Liver (tissue), 9 donors: Measurements from ENCODE around the gene APBA1. TPM values are rescaled to one million over a fixed set of nuclear protein-coding genes. Genes with fewer than 3 reads are reported as not detected.

Experiments
- DNase-seq: peaks from one replicate; pipeline ENCODE4 v3.0.0-alpha.2; 2017; ENCODE audit warnings: low spot score
- H3K27ac ChIP-seq, 2 donors: one replicate each; pipeline ENCODE4 v1.7.0; 2013; ENCODE audit warnings: inconsistent platforms in 2 of 2, low read length in 2 of 2, control low read depth in 1 of 2, low read depth in 1 of 2, mild to moderate bottlenecking in 1 of 2
- H3K27me3 ChIP-seq, 4 donors: one replicate each; pipeline versions ENCODE4 v1.6.1 to v1.7.0; 2013; ENCODE audit warnings: low read length in 3 of 4, inconsistent platforms in 1 of 4, mild to moderate bottlenecking in 1 of 4, moderate library complexity in 1 of 4; ENCODE audit not compliant: control insufficient read depth in 4 of 4, insufficient read depth in 4 of 4
- H3K36me3 ChIP-seq, 4 donors: one replicate each; pipeline versions ENCODE4 v1.6.1 to v1.7.0; 2013; ENCODE audit warnings: low read length in 3 of 4, mild to moderate bottlenecking in 3 of 4, low read depth in 1 of 4, moderate library complexity in 1 of 4; ENCODE audit not compliant: control insufficient read depth in 4 of 4, insufficient read depth in 3 of 4
- H3K4me1 ChIP-seq, 4 donors: one replicate each; pipeline versions ENCODE4 v1.6.1 to v1.7.0; 2013; ENCODE audit warnings: low read length in 3 of 4, mild to moderate bottlenecking in 3 of 4, moderate library complexity in 1 of 4; ENCODE audit not compliant: control insufficient read depth in 4 of 4, insufficient read depth in 4 of 4
- H3K4me3 ChIP-seq, 3 donors: one replicate each; pipeline versions ENCODE4 v1.6.1 to v1.7.0; 2013; ENCODE audit warnings: low read length in 3 of 3, control low read depth in 1 of 3, low read depth in 1 of 3, mild to moderate bottlenecking in 1 of 3
- H3K9ac ChIP-seq, 2 donors: one replicate each; pipeline ENCODE4 v1.7.0; 2013; ENCODE audit warnings: low read length in 2 of 2, mild to moderate bottlenecking in 2 of 2, moderate library complexity in 2 of 2, control low read depth in 1 of 2, low read depth in 1 of 2
- H3K9me3 ChIP-seq, 4 donors: one replicate each; pipeline versions ENCODE4 v1.6.1 to v1.7.0; 2013; ENCODE audit warnings: low read length in 3 of 4; ENCODE audit not compliant: control insufficient read depth in 4 of 4
- EGR1 ChIP-seq, 2 donors: IDR thresholded peaks; 2 replicates each; pipeline ENCODE4 v1.6.1; 2016 to 2018; ENCODE audit warnings: antibody characterized with exemption in 2 of 2, low read depth in 2 of 2
- FOXA1 ChIP-seq: IDR thresholded peaks from 2 replicates; pipeline ENCODE4 v1.6.1; 2016; ENCODE audit warnings: antibody characterized with exemption
- FOXA2 ChIP-seq: IDR thresholded peaks from 2 replicates; pipeline ENCODE4 v1.6.1; 2016; ENCODE audit warnings: antibody characterized with exemption
- GABPA ChIP-seq, 2 donors: IDR thresholded peaks in 1 of 2; conservative IDR thresholded peaks in 1 of 2; 2 replicates each; pipeline ENCODE4 v1.6.1; 2016; ENCODE audit warnings: antibody characterized with exemption in 2 of 2, mild to moderate bottlenecking in 1 of 2, moderate library complexity in 1 of 2
- HNF4A ChIP-seq, 2 donors: conservative IDR thresholded peaks; 2 replicates each; pipeline ENCODE4 v1.6.1; 2016; ENCODE audit warnings: antibody characterized with exemption in 2 of 2, mild to moderate bottlenecking in 2 of 2
- HNF4G ChIP-seq: IDR thresholded peaks from 2 replicates; pipeline ENCODE4 v1.6.1; 2016; ENCODE audit warnings: antibody characterized with exemption
- JUND ChIP-seq, 2 donors: IDR thresholded peaks; 2 replicates each; pipeline ENCODE4 v1.6.1; 2016; ENCODE audit warnings: antibody characterized with exemption in 2 of 2
- NR2F2 ChIP-seq: IDR thresholded peaks from 2 replicates; pipeline ENCODE4 v1.6.1; 2016; ENCODE audit warnings: antibody characterized with exemption
- RAD21 ChIP-seq, 2 donors: IDR thresholded peaks; 2 replicates each; pipeline ENCODE4 v1.6.1; 2016; ENCODE audit warnings: antibody characterized with exemption in 2 of 2, mild to moderate bottlenecking in 2 of 2
- RXRA ChIP-seq, 2 donors: IDR thresholded peaks; 2 replicates each; pipeline ENCODE4 v1.6.1; 2017 to 2018; ENCODE audit warnings: antibody characterized with exemption in 2 of 2, mild to moderate bottlenecking in 1 of 2
- SP1 ChIP-seq: IDR thresholded peaks from 2 replicates; pipeline ENCODE4 v1.6.1; 2018; ENCODE audit warnings: antibody characterized with exemption, mild to moderate bottlenecking
- TAF1 ChIP-seq: conservative IDR thresholded peaks from 2 replicates; pipeline ENCODE4 v1.6.1; 2016; ENCODE audit warnings: antibody characterized with exemption, mild to moderate bottlenecking
- YY1 ChIP-seq: IDR thresholded peaks from 2 replicates; pipeline ENCODE4 v1.6.1; 2016; ENCODE audit warnings: antibody characterized with exemption, mild to moderate bottlenecking
- WGBS: extraction: QIAGEN DNeasy Blood & Tissue Kit; methylation state at CpG from one replicate; pipeline ENCODE4 v1.1.7; 2013; 5-methylcytosine and 5-hydroxymethylcytosine counted together
- polyA plus RNA-seq, 2 donors: library from polyadenylated mRNA; stranded (reverse) in 1 of 2; unstranded in 1 of 2; fragments of 200-250 nt in 1 of 2; fragments of >200 nt in 1 of 2; fragmentation: Nextera tagmentation in 1 of 2; extraction: Ambion mirVana in 1 of 2; gene quantifications; one replicate each; pipeline versions ENCODE4 v1.2.1 to v1.2.3, GENCODE V29; 2013 to 2015
- total RNA-seq, 2 donors: library from RNA; depleted of rRNA; stranded (reverse); fragments of >200 nt; gene quantifications; one replicate each; pipeline ENCODE4 v1.2.3, GENCODE V29; 2014
- TF ChIP-seq, protein P1 (sequence below): fragments of 150-350 bp; IDR thresholded peaks from 2 replicates; pipeline ENCODE4 v1.5.1; 2017; ENCODE audit warnings: improper control_type of control experiment, low read depth, low read length; ENCODE audit not compliant: missing input control
- TF ChIP-seq, protein P2 (sequence below): IDR thresholded peaks from 2 replicates; pipeline ENCODE4 v1.6.1; 2016; ENCODE audit warnings: antibody characterized with exemption
- TF ChIP-seq, protein P3 (sequence below): IDR thresholded peaks from 2 replicates; pipeline ENCODE4 v1.6.1; 2016; ENCODE audit warnings: antibody characterized with exemption, mild to moderate bottlenecking
- TF ChIP-seq, protein P4 (sequence below): IDR thresholded peaks from 2 replicates; pipeline ENCODE4 v1.6.1; 2016; ENCODE audit warnings: antibody characterized with exemption
- TF ChIP-seq, protein P5 (sequence below): IDR thresholded peaks from 2 replicates; pipeline ENCODE4 v1.6.1; 2016; ENCODE audit warnings: antibody characterized with exemption
- donor health status: healthy.
- donor health status: healthy.
- donor health status: healthy.
- donor health status: healthy.
- donor health status: healthy.

Gene APBA1
- total and polyA plus RNA-seq, 4 donors: 2.8 to 19.0 (median 6.1) TPM

DNA sequence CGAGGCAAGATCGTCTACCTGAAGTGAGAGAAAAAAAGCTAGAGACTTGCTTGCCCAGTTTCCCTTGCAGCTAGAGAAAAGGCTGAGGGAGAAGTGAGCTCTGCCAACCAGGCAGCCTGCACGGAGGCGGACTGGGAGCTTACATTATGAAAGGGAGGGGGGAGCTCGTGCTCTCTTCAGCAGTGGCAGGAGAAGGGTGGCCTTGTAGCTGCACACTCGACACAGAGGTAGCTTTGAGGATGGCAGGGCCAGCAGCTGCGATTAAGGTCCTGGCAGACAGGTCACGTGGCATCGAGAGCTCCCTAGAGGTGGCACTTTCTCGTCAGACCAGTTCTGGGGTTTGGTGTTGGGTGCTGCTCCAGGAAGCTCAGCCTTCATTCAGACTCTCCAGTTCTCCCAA is 26.7 kb downstream of the APBA1 start:
- Histone ChIP-seq H3K27ac (peak overlapping the region in 1 of 2 donors; percentile 30), H3K9me3 (no peaks in the 10 kb centered on the region), H3K4me3 (no peak overlapping the region), H3K27me3 (no peaks in the 10 kb centered on the region), H3K4me1 (peaks cover 2 to 27% (median 9%) of the 10 kb centered on the region in 4 donors), H3K36me3 (no peaks in the 10 kb centered on the region), H3K9ac (no peak overlapping the region)
- no peak for DNase-seq
- no peak for TF ChIP-seq NR2F2
- WGBS: 66% methylated on average over 10 of the region's 10 CpGs

DNA sequence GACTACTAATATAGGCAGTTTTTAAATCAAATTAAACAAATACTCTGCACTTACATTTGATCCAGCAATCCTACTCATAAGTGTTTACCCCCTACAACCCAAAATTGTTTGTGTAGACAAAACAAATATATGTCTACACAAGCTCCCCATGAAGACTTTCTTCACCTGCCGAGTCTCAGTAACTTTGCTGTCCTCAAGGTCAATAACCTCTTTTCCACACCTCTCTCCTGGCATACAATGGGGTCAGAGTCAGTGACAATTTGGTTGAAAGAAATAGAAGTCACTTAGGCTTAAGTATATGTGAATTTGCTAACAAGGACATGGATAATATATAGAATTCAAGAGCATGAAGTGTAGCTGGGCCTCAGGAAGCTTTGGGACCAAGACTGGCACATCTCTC is 29.1 kb downstream of the APBA1 start:
- WGBS: 39% methylated on average over 1 of the region's 1 CpG
- H3K4me3 ChIP-seq: no peak overlapping the region
- TF ChIP-seq RAD21 (IDR thresholded peaks at IDR 0.05) (no peak), RXRA (IDR thresholded peaks at IDR 0.05) (peak; percentile 84 to 94), FOXA2 (no peak), EGR1 (IDR thresholded peaks at IDR 0.05; ENCODE audit: low read depth in 2 of 2) (no peak), SP1 (peak; percentile 18), GABPA (IDR thresholded peaks at IDR 0.05 in 1 of 2, conservative IDR thresholded peaks at IDR 0.05 in 1 of 2) (no peak), HNF4A (conservative IDR thresholded peaks at IDR 0.05) (peak; percentile 22 to 57), YY1 (no peak), JUND (IDR thresholded peaks at IDR 0.05) (no peak), TAF1 (no peak)
- TF ChIP-seq, protein P1, sequence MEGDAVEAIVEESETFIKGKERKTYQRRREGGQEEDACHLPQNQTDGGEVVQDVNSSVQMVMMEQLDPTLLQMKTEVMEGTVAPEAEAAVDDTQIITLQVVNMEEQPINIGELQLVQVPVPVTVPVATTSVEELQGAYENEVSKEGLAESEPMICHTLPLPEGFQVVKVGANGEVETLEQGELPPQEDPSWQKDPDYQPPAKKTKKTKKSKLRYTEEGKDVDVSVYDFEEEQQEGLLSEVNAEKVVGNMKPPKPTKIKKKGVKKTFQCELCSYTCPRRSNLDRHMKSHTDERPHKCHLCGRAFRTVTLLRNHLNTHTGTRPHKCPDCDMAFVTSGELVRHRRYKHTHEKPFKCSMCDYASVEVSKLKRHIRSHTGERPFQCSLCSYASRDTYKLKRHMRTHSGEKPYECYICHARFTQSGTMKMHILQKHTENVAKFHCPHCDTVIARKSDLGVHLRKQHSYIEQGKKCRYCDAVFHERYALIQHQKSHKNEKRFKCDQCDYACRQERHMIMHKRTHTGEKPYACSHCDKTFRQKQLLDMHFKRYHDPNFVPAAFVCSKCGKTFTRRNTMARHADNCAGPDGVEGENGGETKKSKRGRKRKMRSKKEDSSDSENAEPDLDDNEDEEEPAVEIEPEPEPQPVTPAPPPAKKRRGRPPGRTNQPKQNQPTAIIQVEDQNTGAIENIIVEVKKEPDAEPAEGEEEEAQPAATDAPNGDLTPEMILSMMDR: no peak

DNA sequence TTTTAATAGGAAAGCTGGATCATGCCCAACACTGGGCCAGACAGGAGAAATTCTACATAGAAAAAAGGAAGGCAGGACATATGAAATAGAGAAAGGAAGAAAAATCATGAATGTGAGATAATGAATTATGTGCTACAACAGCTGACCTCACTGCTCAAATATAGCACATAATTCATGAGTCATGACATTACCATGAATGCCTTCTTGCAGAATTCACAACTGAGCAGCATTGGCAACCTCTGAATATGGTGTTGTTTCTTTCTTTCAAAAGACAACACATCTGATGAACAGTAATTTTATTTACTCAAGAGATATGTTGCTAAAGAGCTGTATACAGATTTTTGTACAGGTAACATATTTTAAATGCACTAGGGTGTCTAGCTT is 34.4 kb downstream of the APBA1 start:
- Histone ChIP-seq H3K9ac (no peak overlapping the region), H3K4me3 (no peak overlapping the region), H3K36me3 (no peaks in the 10 kb centered on the region), H3K27me3 (no peaks in the 10 kb centered on the region), H3K4me1 (peaks cover 0 to 9% (median 2%) of the 10 kb centered on the region in 4 donors), H3K27ac (no peak overlapping the region), H3K9me3 (no peaks in the 10 kb centered on the region)
- TF ChIP-seq FOXA1 (no peak), RAD21 (IDR thresholded peaks at IDR 0.05) (no peak), JUND (IDR thresholded peaks at IDR 0.05) (no peak), NR2F2 (no peak), RXRA (IDR thresholded peaks at IDR 0.05) (no peak), YY1 (no peak), EGR1 (IDR thresholded peaks at IDR 0.05; ENCODE audit: low read depth in 2 of 2) (no peak), HNF4A (conservative IDR thresholded peaks at IDR 0.05) (no peak), FOXA2 (no peak), GABPA (IDR thresholded peaks at IDR 0.05 in 1 of 2, conservative IDR thresholded peaks at IDR 0.05 in 1 of 2) (no peak), SP1 (no peak), HNF4G (no peak)
- TF ChIP-seq, protein P2, sequence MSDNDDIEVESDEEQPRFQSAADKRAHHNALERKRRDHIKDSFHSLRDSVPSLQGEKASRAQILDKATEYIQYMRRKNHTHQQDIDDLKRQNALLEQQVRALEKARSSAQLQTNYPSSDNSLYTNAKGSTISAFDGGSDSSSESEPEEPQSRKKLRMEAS: no peak
- TF ChIP-seq, protein P3, sequence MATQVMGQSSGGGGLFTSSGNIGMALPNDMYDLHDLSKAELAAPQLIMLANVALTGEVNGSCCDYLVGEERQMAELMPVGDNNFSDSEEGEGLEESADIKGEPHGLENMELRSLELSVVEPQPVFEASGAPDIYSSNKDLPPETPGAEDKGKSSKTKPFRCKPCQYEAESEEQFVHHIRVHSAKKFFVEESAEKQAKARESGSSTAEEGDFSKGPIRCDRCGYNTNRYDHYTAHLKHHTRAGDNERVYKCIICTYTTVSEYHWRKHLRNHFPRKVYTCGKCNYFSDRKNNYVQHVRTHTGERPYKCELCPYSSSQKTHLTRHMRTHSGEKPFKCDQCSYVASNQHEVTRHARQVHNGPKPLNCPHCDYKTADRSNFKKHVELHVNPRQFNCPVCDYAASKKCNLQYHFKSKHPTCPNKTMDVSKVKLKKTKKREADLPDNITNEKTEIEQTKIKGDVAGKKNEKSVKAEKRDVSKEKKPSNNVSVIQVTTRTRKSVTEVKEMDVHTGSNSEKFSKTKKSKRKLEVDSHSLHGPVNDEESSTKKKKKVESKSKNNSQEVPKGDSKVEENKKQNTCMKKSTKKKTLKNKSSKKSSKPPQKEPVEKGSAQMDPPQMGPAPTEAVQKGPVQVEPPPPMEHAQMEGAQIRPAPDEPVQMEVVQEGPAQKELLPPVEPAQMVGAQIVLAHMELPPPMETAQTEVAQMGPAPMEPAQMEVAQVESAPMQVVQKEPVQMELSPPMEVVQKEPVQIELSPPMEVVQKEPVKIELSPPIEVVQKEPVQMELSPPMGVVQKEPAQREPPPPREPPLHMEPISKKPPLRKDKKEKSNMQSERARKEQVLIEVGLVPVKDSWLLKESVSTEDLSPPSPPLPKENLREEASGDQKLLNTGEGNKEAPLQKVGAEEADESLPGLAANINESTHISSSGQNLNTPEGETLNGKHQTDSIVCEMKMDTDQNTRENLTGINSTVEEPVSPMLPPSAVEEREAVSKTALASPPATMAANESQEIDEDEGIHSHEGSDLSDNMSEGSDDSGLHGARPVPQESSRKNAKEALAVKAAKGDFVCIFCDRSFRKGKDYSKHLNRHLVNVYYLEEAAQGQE: no peak
- TF ChIP-seq, protein P4, sequence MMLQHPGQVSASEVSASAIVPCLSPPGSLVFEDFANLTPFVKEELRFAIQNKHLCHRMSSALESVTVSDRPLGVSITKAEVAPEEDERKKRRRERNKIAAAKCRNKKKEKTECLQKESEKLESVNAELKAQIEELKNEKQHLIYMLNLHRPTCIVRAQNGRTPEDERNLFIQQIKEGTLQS: no peak
- TF ChIP-seq, protein P1: no peak
- TF ChIP-seq, protein P5, sequence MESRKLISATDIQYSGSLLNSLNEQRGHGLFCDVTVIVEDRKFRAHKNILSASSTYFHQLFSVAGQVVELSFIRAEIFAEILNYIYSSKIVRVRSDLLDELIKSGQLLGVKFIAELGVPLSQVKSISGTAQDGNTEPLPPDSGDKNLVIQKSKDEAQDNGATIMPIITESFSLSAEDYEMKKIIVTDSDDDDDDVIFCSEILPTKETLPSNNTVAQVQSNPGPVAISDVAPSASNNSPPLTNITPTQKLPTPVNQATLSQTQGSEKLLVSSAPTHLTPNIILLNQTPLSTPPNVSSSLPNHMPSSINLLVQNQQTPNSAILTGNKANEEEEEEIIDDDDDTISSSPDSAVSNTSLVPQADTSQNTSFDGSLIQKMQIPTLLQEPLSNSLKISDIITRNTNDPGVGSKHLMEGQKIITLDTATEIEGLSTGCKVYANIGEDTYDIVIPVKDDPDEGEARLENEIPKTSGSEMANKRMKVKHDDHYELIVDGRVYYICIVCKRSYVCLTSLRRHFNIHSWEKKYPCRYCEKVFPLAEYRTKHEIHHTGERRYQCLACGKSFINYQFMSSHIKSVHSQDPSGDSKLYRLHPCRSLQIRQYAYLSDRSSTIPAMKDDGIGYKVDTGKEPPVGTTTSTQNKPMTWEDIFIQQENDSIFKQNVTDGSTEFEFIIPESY: no peak
- DNase-seq: no peak

More for the DNA sequence above, 29.1 kb downstream of the APBA1 start:
- DNase-seq: no peak
- Histone ChIP-seq H3K27me3 (no peaks in the 10 kb centered on the region), H3K4me1 (peaks cover 2 to 22% (median 9%) of the 10 kb centered on the region in 4 donors), H3K27ac (peak overlapping the region in 1 of 2 donors; percentile 13), H3K9ac (no peak overlapping the region), H3K9me3 (no peaks in the 10 kb centered on the region), H3K36me3 (no peaks in the 10 kb centered on the region)
